ENCODE measurements around the gene STAC2. TPM values are rescaled to one million over a fixed set of nuclear protein-coding genes. Genes with fewer than 3 reads are reported as not detected.

STAC2 gene
- total RNA-seq, 6 experiments from 2014 or later: not detected

- Mint-ChIP-seq H3K36me3 (ENCODE audit: low read depth) (peaks cover 37% of the 10 kb centered on the region), H3K27ac (peak overlapping the region; percentile 31), H3K4me1 (ENCODE audit: low read depth) (peaks cover 28% of the 10 kb centered on the region), H3K27me3 (ENCODE audit: insufficient read depth) (peaks cover 1% of the 10 kb centered on the region; the same call in 1 of the 2 replicates), H3K4me3 (no peak overlapping the region), H3K9me3 (no peaks in the 10 kb centered on the region)
- no peak for TF ChIP-seq CTCF (IDR thresholded peaks at IDR 0.05)
- peak; percentile 38 for DNase-seq
Observed at GRCh38 chr17:39178536-39178935, 47.2 kb downstream of the STAC2 start.

GRCh38 chr17:39177256-39177655 lies 48.5 kb downstream of the STAC2 start:
- peaks cover 1% of the 10 kb centered on the region; the same call in 1 of the 2 replicates for H3K27me3 Mint-ChIP-seq (ENCODE audit: insufficient read depth)
- H3K4me1 Mint-ChIP-seq (ENCODE audit: low read depth): peaks cover 28% of the 10 kb centered on the region
- peaks cover 27% of the 10 kb centered on the region for H3K36me3 Mint-ChIP-seq (ENCODE audit: low read depth)
- no peak for TF ChIP-seq CTCF (IDR thresholded peaks at IDR 0.05)
- H3K27ac Mint-ChIP-seq: no peak overlapping the region; the same call in 1 of the 2 replicates
- H3K4me3 Mint-ChIP-seq: no peak overlapping the region
- H3K9me3 Mint-ChIP-seq: no peaks in the 10 kb centered on the region
- no peak for DNase-seq

- Mint-ChIP-seq H3K27ac (peak overlapping the region; percentile 21; the same call in 1 of the 2 replicates), H3K4me3 (no peak overlapping the region), H3K27me3 (ENCODE audit: insufficient read depth) (peaks cover 5% of the 10 kb centered on the region; the same call in 1 of the 2 replicates), H3K36me3 (ENCODE audit: low read depth) (peaks cover 27% of the 10 kb centered on the region), H3K9me3 (no peaks in the 10 kb centered on the region), H3K4me1 (ENCODE audit: low read depth) (peaks cover 28% of the 10 kb centered on the region)
- DNase-seq: no peak
- TF ChIP-seq CTCF (IDR thresholded peaks at IDR 0.05): no peak
Observed at GRCh38 chr17:39175695-39176093, 50.1 kb downstream of the STAC2 start.

- peak; percentile 10 for DNase-seq
- H3K27ac Mint-ChIP-seq: no peak overlapping the region
Observed at GRCh38 chr17:39174920-39175694, 50.6 kb downstream of the STAC2 start.

More at GRCh38 chr17:39174920-39175694, 50.6 kb downstream of the STAC2 start:
- Mint-ChIP-seq H3K36me3 (ENCODE audit: low read depth) (peaks cover 27% of the 10 kb centered on the region), H3K27me3 (ENCODE audit: insufficient read depth) (peaks cover 5% of the 10 kb centered on the region; the same call in 1 of the 2 replicates), H3K4me1 (ENCODE audit: low read depth) (peaks cover 28% of the 10 kb centered on the region), H3K4me3 (no peak overlapping the region), H3K9me3 (no peaks in the 10 kb centered on the region)
- peak; percentile 94 for TF ChIP-seq CTCF (IDR thresholded peaks at IDR 0.05)

Data from HFFc6 (cell line).